ENCODE results near the gene DAB1.

The DAB1 gene

GRCh38 chr1:57285992-57286391 is 137.9 kb downstream of the DAB1 start:
- CTCF ChIA-PET = interaction anchor here (0.9 kb wide), 1 partner anchor 11 kb away, joined by 3 read pairs; no protein-coding TSS in a partner anchor
- DNase-seq (ENCODE audit: extremely low spot score) = no peak
- no peak for TF ChIP-seq ELF4 (IDR thresholded peaks at IDR 0.05)
- no peak for TF ChIP-seq TARDBP (IDR thresholded peaks at IDR 0.05)
- no peak for TF ChIP-seq SUZ12 (IDR thresholded peaks at IDR 0.05)
- no peak for TF ChIP-seq NFRKB (IDR thresholded peaks at IDR 0.05)
- TF ChIP-seq ZNF384 (IDR thresholded peaks at IDR 0.05) = no peak
- TF ChIP-seq BHLHE40 (IDR thresholded peaks at IDR 0.05; ENCODE audit: borderline replicate concordance) = no peak
- TF ChIP-seq CTBP1 (IDR thresholded peaks at IDR 0.05; ENCODE audit: borderline replicate concordance) = no peak
- TF ChIP-seq FOXA1 (IDR thresholded peaks at IDR 0.05) = no peak
- TF ChIP-seq FOXK2 (IDR thresholded peaks at IDR 0.05) = no peak
- no peak for TF ChIP-seq FOXM1 (IDR thresholded peaks at IDR 0.05; ENCODE audit: borderline replicate concordance)
- POLR2A ChIA-PET = no interaction called here

DNA sequence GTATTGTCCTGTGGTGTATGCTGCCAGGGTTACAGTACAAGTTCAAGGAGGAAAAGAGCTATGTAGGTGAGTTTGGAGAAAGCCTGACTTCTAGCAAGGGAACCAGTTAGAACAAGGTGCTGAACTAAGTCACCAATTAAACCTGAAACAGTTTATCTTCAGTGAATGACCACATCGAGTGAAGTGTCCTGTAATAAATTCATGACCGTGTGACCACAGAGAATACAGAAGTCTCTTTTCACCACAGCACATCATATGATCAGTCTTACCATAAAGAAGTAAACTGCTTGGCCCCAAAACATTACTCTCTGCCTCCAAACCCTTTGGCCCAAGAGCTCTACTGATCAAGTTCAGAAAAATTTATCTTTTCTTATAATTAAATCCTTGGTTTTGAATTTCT is 141.4 kb downstream of the DAB1 start:
- CTCF ChIA-PET = no interaction called here
- TF ChIP-seq FOXM1 (IDR thresholded peaks at IDR 0.05; ENCODE audit: borderline replicate concordance) (no peak), CTBP1 (IDR thresholded peaks at IDR 0.05; ENCODE audit: borderline replicate concordance) (no peak), SUZ12 (IDR thresholded peaks at IDR 0.05) (no peak), NFRKB (IDR thresholded peaks at IDR 0.05) (no peak), ARNT (IDR thresholded peaks at IDR 0.05) (no peak), BHLHE40 (IDR thresholded peaks at IDR 0.05; ENCODE audit: borderline replicate concordance) (no peak), LEF1 (IDR thresholded peaks at IDR 0.05; ENCODE audit: borderline replicate concordance) (no peak), FOXA1 (IDR thresholded peaks at IDR 0.05) (no peak), SP1 (IDR thresholded peaks at IDR 0.05) (no peak), ELF4 (IDR thresholded peaks at IDR 0.05) (no peak), L3MBTL2 (conservative IDR thresholded peaks at IDR 0.05) (no peak), ZNF384 (IDR thresholded peaks at IDR 0.05) (no peak), FOXK2 (IDR thresholded peaks at IDR 0.05) (no peak), HDGF (IDR thresholded peaks at IDR 0.05; ENCODE audit: borderline replicate concordance) (no peak), TARDBP (IDR thresholded peaks at IDR 0.05) (no peak), PKNOX1 (IDR thresholded peaks at IDR 0.05) (no peak)
- no peak for DNase-seq (ENCODE audit: extremely low spot score)
- POLR2A ChIA-PET = no interaction called here

- CTCF ChIA-PET = no interaction called here
- POLR2A ChIA-PET = no interaction called here
Measured at GRCh38 chr1:57281324-57281723, 142.5 kb downstream of the DAB1 start.

DNA sequence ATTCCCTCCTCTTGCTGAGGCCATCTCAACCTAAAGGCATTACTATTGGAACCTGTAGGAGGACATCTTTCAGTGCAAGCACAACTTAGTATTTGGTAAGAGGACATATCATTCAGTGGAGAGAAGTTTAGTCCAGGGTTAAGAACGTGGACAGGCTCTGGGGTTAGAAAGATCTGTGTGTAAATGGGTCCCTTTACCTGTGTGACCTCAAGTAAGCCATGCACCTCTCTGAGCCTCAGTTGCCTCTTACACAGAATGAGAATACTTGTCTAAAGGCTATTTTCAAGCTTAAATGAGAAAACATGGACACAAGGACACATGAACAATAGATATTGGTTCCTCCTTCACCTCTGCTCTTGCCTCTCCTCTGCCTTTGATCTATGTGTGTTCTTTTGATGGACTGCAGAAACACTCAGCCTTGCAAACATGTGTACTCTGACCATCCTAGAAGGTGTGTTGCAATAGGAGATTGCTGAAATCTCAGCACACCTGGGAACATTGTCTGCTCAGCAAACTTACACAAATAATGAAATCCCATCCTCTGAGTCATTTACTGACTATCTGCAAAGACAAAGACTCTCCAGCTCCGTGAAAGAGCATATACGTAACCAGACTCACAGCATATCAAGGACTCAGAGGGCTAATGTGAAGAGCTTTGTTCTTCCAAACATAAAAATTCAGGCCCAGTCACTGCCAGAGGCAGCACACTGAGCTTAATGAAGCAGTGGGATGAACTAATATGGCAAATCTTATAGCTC is 143.8 kb downstream of the DAB1 start:
- DNase-seq (ENCODE audit: extremely low spot score) = no peak
- no peak for TF ChIP-seq LEF1 (IDR thresholded peaks at IDR 0.05; ENCODE audit: borderline replicate concordance)
- TF ChIP-seq ARNT (IDR thresholded peaks at IDR 0.05) = no peak
- TF ChIP-seq NFRKB (IDR thresholded peaks at IDR 0.05) = no peak
- no peak for TF ChIP-seq FOXK2 (IDR thresholded peaks at IDR 0.05)
- no peak for TF ChIP-seq SP1 (IDR thresholded peaks at IDR 0.05)
- no peak for TF ChIP-seq TARDBP (IDR thresholded peaks at IDR 0.05)
- TF ChIP-seq BHLHE40 (IDR thresholded peaks at IDR 0.05; ENCODE audit: borderline replicate concordance) = no peak
- TF ChIP-seq ELF4 (IDR thresholded peaks at IDR 0.05) = no peak
- ChIA-PET CTCF (no interaction called here), POLR2A (no interaction called here)

More at GRCh38 chr1:57281324-57281723, 142.5 kb downstream of the DAB1 start:
- TF ChIP-seq FOXA1 (IDR thresholded peaks at IDR 0.05) (no peak), SUZ12 (IDR thresholded peaks at IDR 0.05) (no peak), TARDBP (IDR thresholded peaks at IDR 0.05) (no peak), BHLHE40 (IDR thresholded peaks at IDR 0.05; ENCODE audit: borderline replicate concordance) (no peak), SP1 (IDR thresholded peaks at IDR 0.05) (no peak), HDGF (IDR thresholded peaks at IDR 0.05; ENCODE audit: borderline replicate concordance) (no peak), NFRKB (IDR thresholded peaks at IDR 0.05) (no peak), FOXM1 (IDR thresholded peaks at IDR 0.05; ENCODE audit: borderline replicate concordance) (no peak), FOXK2 (IDR thresholded peaks at IDR 0.05) (no peak), LEF1 (IDR thresholded peaks at IDR 0.05; ENCODE audit: borderline replicate concordance) (no peak), ZNF384 (IDR thresholded peaks at IDR 0.05) (no peak), CTBP1 (IDR thresholded peaks at IDR 0.05; ENCODE audit: borderline replicate concordance) (no peak), ELF4 (IDR thresholded peaks at IDR 0.05) (no peak), PKNOX1 (IDR thresholded peaks at IDR 0.05) (no peak), L3MBTL2 (conservative IDR thresholded peaks at IDR 0.05) (no peak), ARNT (IDR thresholded peaks at IDR 0.05) (no peak)
- DNase-seq (ENCODE audit: extremely low spot score) = no peak

GRCh38 chr1:57278558-57278957 is 145.3 kb downstream of the DAB1 start:
- DNase-seq (ENCODE audit: extremely low spot score) = no peak
- no peak for TF ChIP-seq ARNT (IDR thresholded peaks at IDR 0.05)
- no peak for TF ChIP-seq HDGF (IDR thresholded peaks at IDR 0.05; ENCODE audit: borderline replicate concordance)
- TF ChIP-seq ELF4 (IDR thresholded peaks at IDR 0.05) = no peak
- no peak for TF ChIP-seq FOXK2 (IDR thresholded peaks at IDR 0.05)
- no peak for TF ChIP-seq SUZ12 (IDR thresholded peaks at IDR 0.05)
- TF ChIP-seq CTBP1 (IDR thresholded peaks at IDR 0.05; ENCODE audit: borderline replicate concordance) = no peak
- TF ChIP-seq BHLHE40 (IDR thresholded peaks at IDR 0.05; ENCODE audit: borderline replicate concordance) = no peak
- TF ChIP-seq SP1 (IDR thresholded peaks at IDR 0.05) = no peak
- TF ChIP-seq NFRKB (IDR thresholded peaks at IDR 0.05) = no peak
- no peak for TF ChIP-seq TARDBP (IDR thresholded peaks at IDR 0.05)
- TF ChIP-seq FOXM1 (IDR thresholded peaks at IDR 0.05; ENCODE audit: borderline replicate concordance) = no peak
- TF ChIP-seq L3MBTL2 (conservative IDR thresholded peaks at IDR 0.05) = no peak
- TF ChIP-seq PKNOX1 (IDR thresholded peaks at IDR 0.05) = no peak
- TF ChIP-seq ZNF384 (IDR thresholded peaks at IDR 0.05) = no peak
- TF ChIP-seq LEF1 (IDR thresholded peaks at IDR 0.05; ENCODE audit: borderline replicate concordance) = no peak
- no peak for TF ChIP-seq FOXA1 (IDR thresholded peaks at IDR 0.05)
- CTCF ChIA-PET = interaction anchor here (1.1 kb wide), 1 partner anchor 42 kb away, joined by 3 read pairs; no protein-coding TSS in a partner anchor
- POLR2A ChIA-PET = no interaction called here
